GM19328 (cell line): ENCODE measurements around the gene LKAAEAR1.

Experiments
- ATAC-seq: cut with Tn5 transposase; IDR thresholded peaks from one replicate; pipeline ENCODE4 v1.9.1; 2021; ENCODE audit warnings: mild to moderate bottlenecking, moderate library complexity; ENCODE audit not compliant: unreplicated experiment

Gene LKAAEAR1

GRCh38 chr20:64111841-64112641 is 27.8 kb upstream of the LKAAEAR1 start:
- no peak for ATAC-seq

GRCh38 chr20:64110411-64111068 is 26.3 kb upstream of the LKAAEAR1 start:
- no peak for ATAC-seq

GRCh38 chr20:64109831-64110391 is 25.7 kb upstream of the LKAAEAR1 start:
- ATAC-seq = no peak

- ATAC-seq = no peak
These were observed 24.8 kb upstream of the LKAAEAR1 start for GRCh38 chr20:64108731-64109681.

GRCh38 chr20:64107736-64108457 is 23.7 kb upstream of the LKAAEAR1 start:
- no peak for ATAC-seq

- ATAC-seq = no peak
These were observed 23.0 kb upstream of the LKAAEAR1 start, which contains the start of gene NPBWR2 for GRCh38 chr20:64106981-64107735. Gene NPBWR2, minus strand, starts transcription at chr20:64107565. Its CDS starts 734 bp downstream, at chr20:64106831.

GRCh38 chr20:64106435-64106961 is 22.3 kb upstream of the LKAAEAR1 start:
- ATAC-seq = no peak

- no peak for ATAC-seq
These were observed 21.7 kb upstream of the LKAAEAR1 start for GRCh38 chr20:64105846-64106434.

GRCh38 chr20:64104667-64105451 is 20.7 kb upstream of the LKAAEAR1 start:
- no peak for ATAC-seq

GRCh38 chr20:64103871-64104666 is 19.9 kb upstream of the LKAAEAR1 start:
- no peak for ATAC-seq

- no peak for ATAC-seq
These were observed 18.6 kb upstream of the LKAAEAR1 start for GRCh38 chr20:64102647-64103354.

- ATAC-seq = no peak
These were observed 17.8 kb upstream of the LKAAEAR1 start for GRCh38 chr20:64101731-64102621.

- ATAC-seq = no peak
These were observed 16.9 kb upstream of the LKAAEAR1 start for GRCh38 chr20:64100946-64101688.

GRCh38 chr20:64100566-64100888 is 16.3 kb upstream of the LKAAEAR1 start:
- no peak for ATAC-seq
